ENCODE measurements around the gene LSM14B.

LSM14B gene

GRCh38 chr20:62151225-62151624 is 28.9 kb downstream of the LSM14B start:
- no peak for TF ChIP-seq ZC3H10 (CRISPR knock-in tag; IDR thresholded peaks at IDR 0.05)
- no peak for ATAC-seq

GRCh38 chr20:62151835-62152364 is 29.6 kb downstream of the LSM14B start:
- TF ChIP-seq BACH2 (CRISPR knock-in tag; IDR thresholded peaks at IDR 0.05; ENCODE audit: borderline replicate concordance) (no peak), SNAI2 (CRISPR knock-in tag; IDR thresholded peaks at IDR 0.05) (no peak), ZNF8 (CRISPR knock-in tag; IDR thresholded peaks at IDR 0.05) (no peak), POU6F1 (CRISPR knock-in tag; IDR thresholded peaks at IDR 0.05; ENCODE audit: borderline replicate concordance, low read depth) (no peak), GLIS3 (CRISPR knock-in tag; IDR thresholded peaks at IDR 0.05) (no peak), TOX (CRISPR knock-in tag; IDR thresholded peaks at IDR 0.05; ENCODE audit: borderline replicate concordance) (no peak), TSHZ2 (CRISPR knock-in tag; IDR thresholded peaks at IDR 0.05) (no peak), ZFP30 (CRISPR knock-in tag; IDR thresholded peaks at IDR 0.05) (no peak), ESRRG (CRISPR knock-in tag; IDR thresholded peaks at IDR 0.05) (no peak), PPARA (CRISPR knock-in tag; IDR thresholded peaks at IDR 0.05; ENCODE audit: borderline replicate concordance) (no peak)
- ATAC-seq = no peak

GRCh38 chr20:62155428-62156253 is 33.4 kb downstream of the LSM14B start:
- TF ChIP-seq ZNF565 (CRISPR knock-in tag; conservative IDR thresholded peaks at IDR 0.05; ENCODE audit: low read depth) (no peak), GLIS3 (CRISPR knock-in tag; IDR thresholded peaks at IDR 0.05) (no peak), RARB (CRISPR knock-in tag; IDR thresholded peaks at IDR 0.05) (no peak), PPARA (CRISPR knock-in tag; IDR thresholded peaks at IDR 0.05; ENCODE audit: borderline replicate concordance) (no peak)
- no peak for ATAC-seq

- no peak for TF ChIP-seq ZNF8 (CRISPR knock-in tag; IDR thresholded peaks at IDR 0.05)
- no peak for TF ChIP-seq ZNF70 (CRISPR knock-in tag; IDR thresholded peaks at IDR 0.05)
- no peak for TF ChIP-seq POU6F1 (CRISPR knock-in tag; IDR thresholded peaks at IDR 0.05; ENCODE audit: borderline replicate concordance, low read depth)
- TF ChIP-seq TOX (CRISPR knock-in tag; IDR thresholded peaks at IDR 0.05; ENCODE audit: borderline replicate concordance) = no peak
- TF ChIP-seq CSRNP3 (CRISPR knock-in tag; IDR thresholded peaks at IDR 0.05) = no peak
- no peak for TF ChIP-seq SNAI2 (CRISPR knock-in tag; IDR thresholded peaks at IDR 0.05)
- TF ChIP-seq TCF4 (CRISPR knock-in tag; IDR thresholded peaks at IDR 0.05; ENCODE audit: borderline replicate concordance) = no peak
- no peak for TF ChIP-seq ZFP30 (CRISPR knock-in tag; IDR thresholded peaks at IDR 0.05)
- no peak for TF ChIP-seq PPARA (CRISPR knock-in tag; IDR thresholded peaks at IDR 0.05; ENCODE audit: borderline replicate concordance)
- TF ChIP-seq ARNTL (CRISPR knock-in tag; IDR thresholded peaks at IDR 0.05; ENCODE audit: borderline replicate concordance, low read depth) = no peak
- no peak for TF ChIP-seq BACH2 (CRISPR knock-in tag; IDR thresholded peaks at IDR 0.05; ENCODE audit: borderline replicate concordance)
- no peak for TF ChIP-seq GLIS3 (CRISPR knock-in tag; IDR thresholded peaks at IDR 0.05)
- TF ChIP-seq OSR1 (CRISPR knock-in tag; IDR thresholded peaks at IDR 0.05) = no peak
- no peak for TF ChIP-seq ESRRG (CRISPR knock-in tag; IDR thresholded peaks at IDR 0.05)
- TF ChIP-seq CSDC2 (CRISPR knock-in tag; IDR thresholded peaks at IDR 0.05) = no peak
- TF ChIP-seq ZNF565 (CRISPR knock-in tag; conservative IDR thresholded peaks at IDR 0.05; ENCODE audit: low read depth) = no peak
- no peak for TF ChIP-seq CREB5 (CRISPR knock-in tag; IDR thresholded peaks at IDR 0.05; ENCODE audit: low read depth)
- TF ChIP-seq ISL1 (CRISPR knock-in tag; IDR thresholded peaks at IDR 0.05) = no peak
- TF ChIP-seq RARB (CRISPR knock-in tag; IDR thresholded peaks at IDR 0.05) = no peak
- no peak for ATAC-seq
These were observed 33.9 kb downstream of the LSM14B start for GRCh38 chr20:62156254-62156556.

Measured in SK-N-SH treated with all-trans-retinoic acid at 6 μM for 48 hours (cell line).